Measurements from ENCODE around the gene LRMDA. TPM values are rescaled to one million over a fixed set of nuclear protein-coding genes. Genes with fewer than 3 reads are reported as not detected.

The LRMDA gene
- total RNA-seq, 1 donor from 2014 or later: 18.7 TPM

GRCh38 chr10:75612904-75613684 is 181.7 kb downstream of the LRMDA start:
- TF ChIP-seq, protein P1, sequence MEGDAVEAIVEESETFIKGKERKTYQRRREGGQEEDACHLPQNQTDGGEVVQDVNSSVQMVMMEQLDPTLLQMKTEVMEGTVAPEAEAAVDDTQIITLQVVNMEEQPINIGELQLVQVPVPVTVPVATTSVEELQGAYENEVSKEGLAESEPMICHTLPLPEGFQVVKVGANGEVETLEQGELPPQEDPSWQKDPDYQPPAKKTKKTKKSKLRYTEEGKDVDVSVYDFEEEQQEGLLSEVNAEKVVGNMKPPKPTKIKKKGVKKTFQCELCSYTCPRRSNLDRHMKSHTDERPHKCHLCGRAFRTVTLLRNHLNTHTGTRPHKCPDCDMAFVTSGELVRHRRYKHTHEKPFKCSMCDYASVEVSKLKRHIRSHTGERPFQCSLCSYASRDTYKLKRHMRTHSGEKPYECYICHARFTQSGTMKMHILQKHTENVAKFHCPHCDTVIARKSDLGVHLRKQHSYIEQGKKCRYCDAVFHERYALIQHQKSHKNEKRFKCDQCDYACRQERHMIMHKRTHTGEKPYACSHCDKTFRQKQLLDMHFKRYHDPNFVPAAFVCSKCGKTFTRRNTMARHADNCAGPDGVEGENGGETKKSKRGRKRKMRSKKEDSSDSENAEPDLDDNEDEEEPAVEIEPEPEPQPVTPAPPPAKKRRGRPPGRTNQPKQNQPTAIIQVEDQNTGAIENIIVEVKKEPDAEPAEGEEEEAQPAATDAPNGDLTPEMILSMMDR (IDR thresholded peaks at IDR 0.05; ENCODE audit: insufficient read depth, low read length, poor library complexity, severe bottlenecking): no peak
- no peak for DNase-seq (ENCODE audit: low read depth)
- Histone ChIP-seq H3K4me3 (ENCODE audit: low read depth, low read length) (no peak overlapping the region), H3K27me3 (ENCODE audit: control insufficient read depth, insufficient read depth, low read length) (no peaks in the 10 kb centered on the region), H3K36me3 (ENCODE audit: control insufficient read depth, insufficient read depth, low read length) (no peaks in the 10 kb centered on the region)

- Histone ChIP-seq H3K36me3 (ENCODE audit: control insufficient read depth, insufficient read depth, low read length) (no peaks in the 10 kb centered on the region), H3K4me3 (ENCODE audit: low read depth, low read length) (no peak overlapping the region), H3K27me3 (ENCODE audit: control insufficient read depth, insufficient read depth, low read length) (no peaks in the 10 kb centered on the region)
- no peak for DNase-seq (ENCODE audit: low read depth)
- TF ChIP-seq, protein P1 (IDR thresholded peaks at IDR 0.05; ENCODE audit: insufficient read depth, low read length, poor library complexity, severe bottlenecking): no peak
These were observed 182.5 kb downstream of the LRMDA start for GRCh38 chr10:75613685-75614504.

DNA sequence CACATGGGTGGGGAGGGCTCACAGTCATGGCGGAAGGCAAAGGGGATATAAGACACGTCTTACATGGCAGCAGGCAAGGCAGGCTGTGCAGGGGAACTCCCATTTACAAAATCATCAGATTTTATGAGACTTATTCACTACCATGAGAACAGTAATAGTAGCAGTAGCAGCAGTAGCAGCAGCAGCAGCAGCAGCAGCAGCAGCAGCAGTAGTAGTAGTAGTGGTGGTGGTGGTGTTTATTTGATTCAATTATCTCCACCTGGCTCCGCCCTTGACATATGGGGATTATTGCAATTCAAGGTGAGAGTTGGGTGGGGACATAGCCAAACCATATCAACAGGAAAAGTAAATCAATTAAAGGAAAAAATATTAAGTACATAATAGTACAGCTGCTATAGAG is 184.7 kb downstream of the LRMDA start:
- Histone ChIP-seq H3K36me3 (ENCODE audit: control insufficient read depth, insufficient read depth, low read length) (no peaks in the 10 kb centered on the region), H3K4me3 (ENCODE audit: low read depth, low read length) (no peak overlapping the region), H3K27me3 (ENCODE audit: control insufficient read depth, insufficient read depth, low read length) (no peaks in the 10 kb centered on the region)
- no peak for DNase-seq (ENCODE audit: low read depth)
- TF ChIP-seq, protein P1 (IDR thresholded peaks at IDR 0.05; ENCODE audit: insufficient read depth, low read length, poor library complexity, severe bottlenecking): no peak

- Histone ChIP-seq H3K27me3 (ENCODE audit: control insufficient read depth, insufficient read depth, low read length) (no peaks in the 10 kb centered on the region), H3K36me3 (ENCODE audit: control insufficient read depth, insufficient read depth, low read length) (no peaks in the 10 kb centered on the region), H3K4me3 (ENCODE audit: low read depth, low read length) (no peak overlapping the region)
- TF ChIP-seq, protein P1 (IDR thresholded peaks at IDR 0.05; ENCODE audit: insufficient read depth, low read length, poor library complexity, severe bottlenecking): no peak
- DNase-seq (ENCODE audit: low read depth): no peak
These were observed 185.6 kb downstream of the LRMDA start for GRCh38 chr10:75616874-75617478.

GRCh38 chr10:75617485-75618155 is 186.2 kb downstream of the LRMDA start:
- Histone ChIP-seq H3K27me3 (ENCODE audit: control insufficient read depth, insufficient read depth, low read length) (no peaks in the 10 kb centered on the region), H3K4me3 (ENCODE audit: low read depth, low read length) (no peak overlapping the region), H3K36me3 (ENCODE audit: control insufficient read depth, insufficient read depth, low read length) (no peaks in the 10 kb centered on the region)
- TF ChIP-seq, protein P1 (IDR thresholded peaks at IDR 0.05; ENCODE audit: insufficient read depth, low read length, poor library complexity, severe bottlenecking): no peak
- no peak for DNase-seq (ENCODE audit: low read depth)
